C4-2B (cell line): ENCODE measurements around the gene NMRAL1.

Experiments used
- CTCF ChIP-seq: fragments of 450-650 bp; conservative IDR thresholded peaks from 2 replicates; pipeline ENCODE4 v1.5.1; 2017; ENCODE audit warnings: mild to moderate bottlenecking
- ZFX ChIP-seq: fragments of 450-650 bp; IDR thresholded peaks from 2 replicates; pipeline ENCODE4 v1.6.1; 2017

- no peak; the same call in 1 of the 2 replicates for TF ChIP-seq CTCF
- no peak for TF ChIP-seq ZFX
Measured at GRCh38 chr16:4477966-4478365, 3.5 kb upstream of the NMRAL1 start.
